Muscle layer of colon (tissue), 2 donors: ENCODE data around the gene CDX1.

Source experiments
- H3K27ac ChIP-seq: one replicate; pipeline ENCODE4 v1.7.0; 2013; ENCODE audit warnings: low read depth, mild to moderate bottlenecking, low read length, moderate library complexity
- H3K27me3 ChIP-seq, 2 donors: one replicate each; pipeline ENCODE4 v1.7.0; 2013; ENCODE audit warnings: low read length in 2 of 2, mild to moderate bottlenecking in 2 of 2; ENCODE audit not compliant: insufficient read depth in 2 of 2, control insufficient read depth in 1 of 2
- H3K36me3 ChIP-seq: one replicate; pipeline ENCODE4 v1.7.0; 2013; ENCODE audit warnings: mild to moderate bottlenecking, low read length; ENCODE audit not compliant: insufficient read depth
- H3K4me1 ChIP-seq: one replicate; pipeline ENCODE4 v1.7.0; 2013; ENCODE audit warnings: mild to moderate bottlenecking, low read length; ENCODE audit not compliant: insufficient read depth
- H3K4me3 ChIP-seq, 2 donors: one replicate each; pipeline ENCODE4 v1.7.0; 2013; ENCODE audit warnings: low read length in 2 of 2, low read depth in 1 of 2, mild to moderate bottlenecking in 1 of 2, moderate library complexity in 1 of 2
- H3K9ac ChIP-seq: one replicate; pipeline ENCODE4 v1.7.0; 2013; ENCODE audit warnings: low read length
- H3K9me3 ChIP-seq: one replicate; pipeline ENCODE4 v1.7.0; 2013; ENCODE audit warnings: mild to moderate bottlenecking, low read length
- donor health status: abdominal sarcoma.
- donor health status: Adenocarcinoma of cecum.

The CDX1 gene

GRCh38 chr5:150217873-150218692 is 51.5 kb downstream of the CDX1 start:
- Histone ChIP-seq H3K4me3 (no peak overlapping the region), H3K9me3 (no peaks in the 10 kb centered on the region), H3K27ac (no peak overlapping the region), H3K4me1 (no peaks in the 10 kb centered on the region), H3K9ac (no peak overlapping the region), H3K36me3 (no peaks in the 10 kb centered on the region), H3K27me3 (peaks cover 0 to 4% of the 10 kb centered on the region in 2 donors)

- H3K4me1 ChIP-seq: no peaks in the 10 kb centered on the region
- no peaks in the 10 kb centered on the region for H3K36me3 ChIP-seq
These were observed 52.1 kb downstream of the CDX1 start for GRCh38 chr5:150218693-150219035.

GRCh38 chr5:150219142-150219541 is 52.6 kb downstream of the CDX1 start:
- Histone ChIP-seq H3K27ac (no peak overlapping the region), H3K36me3 (no peaks in the 10 kb centered on the region), H3K4me3 (no peak overlapping the region), H3K27me3 (peaks cover 0 to 4% of the 10 kb centered on the region in 2 donors), H3K9ac (no peak overlapping the region), H3K4me1 (no peaks in the 10 kb centered on the region), H3K9me3 (no peaks in the 10 kb centered on the region)

More at GRCh38 chr5:150218693-150219035, 52.1 kb downstream of the CDX1 start:
- H3K9ac ChIP-seq: no peak overlapping the region
- no peak overlapping the region for H3K27ac ChIP-seq
- no peak overlapping the region for H3K4me3 ChIP-seq
- H3K27me3 ChIP-seq: peaks cover 0 to 4% of the 10 kb centered on the region in 2 donors
- no peaks in the 10 kb centered on the region for H3K9me3 ChIP-seq

GRCh38 chr5:150219861-150220260 is 53.3 kb downstream of the CDX1 start:
- no peaks in the 10 kb centered on the region for H3K9me3 ChIP-seq
- H3K9ac ChIP-seq: no peak overlapping the region
- no peak overlapping the region for H3K27ac ChIP-seq
- peaks cover 0 to 4% of the 10 kb centered on the region in 2 donors for H3K27me3 ChIP-seq
- no peaks in the 10 kb centered on the region for H3K4me1 ChIP-seq
- no peak overlapping the region for H3K4me3 ChIP-seq
- H3K36me3 ChIP-seq: no peaks in the 10 kb centered on the region

- H3K9me3 ChIP-seq: no peaks in the 10 kb centered on the region
- H3K36me3 ChIP-seq: no peaks in the 10 kb centered on the region
- H3K27ac ChIP-seq: no peak overlapping the region
- H3K4me3 ChIP-seq: no peak overlapping the region
- H3K9ac ChIP-seq: no peak overlapping the region
- H3K27me3 ChIP-seq: peaks cover 0 to 4% of the 10 kb centered on the region in 2 donors
- H3K4me1 ChIP-seq: no peaks in the 10 kb centered on the region
These were observed 54.9 kb downstream of the CDX1 start for GRCh38 chr5:150221471-150221870.

- H3K4me1 ChIP-seq: no peaks in the 10 kb centered on the region
- H3K27ac ChIP-seq: no peak overlapping the region
- no peak overlapping the region for H3K4me3 ChIP-seq
- H3K27me3 ChIP-seq: peaks cover 0 to 4% of the 10 kb centered on the region in 2 donors
- no peaks in the 10 kb centered on the region for H3K9me3 ChIP-seq
- no peak overlapping the region for H3K9ac ChIP-seq
- H3K36me3 ChIP-seq: no peaks in the 10 kb centered on the region
These were observed 56.3 kb downstream of the CDX1 start for GRCh38 chr5:150222906-150223305.

- Histone ChIP-seq H3K9ac (no peak overlapping the region), H3K4me3 (no peak overlapping the region), H3K4me1 (no peaks in the 10 kb centered on the region), H3K9me3 (no peaks in the 10 kb centered on the region), H3K27me3 (peaks cover 0 to 2% of the 10 kb centered on the region in 2 donors), H3K27ac (no peak overlapping the region), H3K36me3 (no peaks in the 10 kb centered on the region)
These were observed 56.9 kb downstream of the CDX1 start for GRCh38 chr5:150223474-150223873.

- H3K27me3 ChIP-seq: no peaks in the 10 kb centered on the region
- no peak overlapping the region for H3K27ac ChIP-seq
- no peak overlapping the region for H3K4me3 ChIP-seq
- H3K4me1 ChIP-seq: no peaks in the 10 kb centered on the region
- H3K9me3 ChIP-seq: no peaks in the 10 kb centered on the region
- H3K36me3 ChIP-seq: no peaks in the 10 kb centered on the region
- no peak overlapping the region for H3K9ac ChIP-seq
These were observed 58.0 kb downstream of the CDX1 start for GRCh38 chr5:150224483-150225027.

GRCh38 chr5:150227036-150227435 is 60.5 kb downstream of the CDX1 start:
- H3K9ac ChIP-seq: no peak overlapping the region
- H3K36me3 ChIP-seq: no peaks in the 10 kb centered on the region
- no peak overlapping the region for H3K4me3 ChIP-seq
- H3K27ac ChIP-seq: no peak overlapping the region
- no peaks in the 10 kb centered on the region for H3K9me3 ChIP-seq
- H3K4me1 ChIP-seq: no peaks in the 10 kb centered on the region
- H3K27me3 ChIP-seq: no peaks in the 10 kb centered on the region

- H3K9ac ChIP-seq: no peak overlapping the region
- no peaks in the 10 kb centered on the region for H3K36me3 ChIP-seq
- no peak overlapping the region for H3K27ac ChIP-seq
- no peaks in the 10 kb centered on the region for H3K27me3 ChIP-seq
- H3K4me3 ChIP-seq: no peak overlapping the region
- no peaks in the 10 kb centered on the region for H3K4me1 ChIP-seq
- no peaks in the 10 kb centered on the region for H3K9me3 ChIP-seq
These were observed 61.2 kb downstream of the CDX1 start for GRCh38 chr5:150227606-150228273.

GRCh38 chr5:150229571-150229970 is 63.0 kb downstream of the CDX1 start:
- no peaks in the 10 kb centered on the region for H3K4me1 ChIP-seq
- no peak overlapping the region for H3K9ac ChIP-seq
- no peaks in the 10 kb centered on the region for H3K27me3 ChIP-seq
- H3K9me3 ChIP-seq: no peaks in the 10 kb centered on the region
- no peaks in the 10 kb centered on the region for H3K36me3 ChIP-seq
- H3K27ac ChIP-seq: no peak overlapping the region
- H3K4me3 ChIP-seq: no peak overlapping the region
